GM18867 (cell line): ENCODE data around the gene SLC1A3.

Source experiments
- ATAC-seq: cut with Tn5 transposase; IDR thresholded peaks from one replicate; pipeline ENCODE4 v1.9.1; 2021; ENCODE audit warnings: mild to moderate bottlenecking, moderate library complexity; ENCODE audit not compliant: unreplicated experiment

Gene SLC1A3

GRCh38 chr5:36712706-36713105 is 106.3 kb downstream of the SLC1A3 start:
- no peak for ATAC-seq

DNA sequence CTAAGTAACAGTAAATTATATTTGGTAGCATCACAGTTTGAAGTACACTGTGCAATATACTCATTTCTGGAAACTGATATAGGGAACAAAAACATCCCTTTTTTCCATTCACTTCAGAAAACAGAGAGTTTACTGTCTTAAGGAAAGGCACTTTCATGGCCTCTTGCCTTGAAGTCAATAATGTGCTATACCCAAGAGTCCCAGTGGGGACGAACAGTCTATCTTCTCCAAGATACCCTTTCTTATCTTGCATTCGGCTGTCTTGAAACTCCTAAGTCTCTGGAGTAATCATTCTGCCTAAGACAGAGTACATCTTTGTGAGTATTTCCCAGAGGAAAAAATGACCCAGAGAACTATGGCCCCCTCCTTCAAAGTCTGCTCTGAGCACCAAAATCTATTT is 107.1 kb downstream of the SLC1A3 start:
- ATAC-seq = no peak

- ATAC-seq = no peak
Observed at GRCh38 chr5:36717131-36717695, 110.8 kb downstream of the SLC1A3 start.

DNA sequence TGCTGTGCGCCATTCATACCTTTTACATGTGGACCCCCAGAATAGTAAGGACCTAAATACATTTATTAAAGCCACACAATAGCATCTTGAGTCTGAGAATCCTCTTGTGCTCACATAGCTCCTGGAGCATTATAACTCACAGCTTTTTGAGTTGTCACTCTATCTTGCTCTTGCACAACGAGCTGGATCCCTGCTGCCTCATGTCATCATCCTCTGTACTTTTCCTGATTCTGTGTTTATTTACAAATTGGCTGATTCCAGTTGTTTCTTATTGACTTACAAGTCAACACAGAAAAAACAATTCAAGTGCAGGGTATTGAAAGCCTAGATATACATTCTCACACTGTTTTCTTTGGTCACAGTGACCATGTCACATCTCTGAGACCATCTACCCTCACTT is 112.9 kb downstream of the SLC1A3 start:
- ATAC-seq = no peak

- ATAC-seq = peak; percentile 30
Observed at GRCh38 chr5:36720688-36721087, 114.3 kb downstream of the SLC1A3 start.

GRCh38 chr5:36721664-36722235 is 115.3 kb downstream of the SLC1A3 start:
- ATAC-seq = no peak

DNA sequence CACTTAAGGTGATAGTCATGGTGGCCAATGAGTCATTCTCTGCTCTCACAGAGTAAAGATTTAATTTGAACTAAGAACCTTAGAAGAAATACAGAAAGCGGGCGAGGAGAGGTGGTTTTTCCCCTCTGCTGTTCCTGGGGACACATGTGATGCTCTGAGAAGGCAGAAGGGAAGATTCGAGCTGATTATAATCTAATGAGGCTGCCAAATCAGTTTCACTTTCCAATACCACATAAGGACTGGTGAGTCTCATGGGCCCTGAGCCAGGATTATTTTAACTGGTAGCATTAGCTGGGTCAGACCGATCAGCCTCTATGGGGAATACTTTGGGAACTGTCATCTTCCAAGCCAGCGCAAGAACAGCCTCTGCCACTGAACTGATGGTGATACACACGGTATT is 116.5 kb downstream of the SLC1A3 start:
- ATAC-seq = peak; percentile 26

DNA sequence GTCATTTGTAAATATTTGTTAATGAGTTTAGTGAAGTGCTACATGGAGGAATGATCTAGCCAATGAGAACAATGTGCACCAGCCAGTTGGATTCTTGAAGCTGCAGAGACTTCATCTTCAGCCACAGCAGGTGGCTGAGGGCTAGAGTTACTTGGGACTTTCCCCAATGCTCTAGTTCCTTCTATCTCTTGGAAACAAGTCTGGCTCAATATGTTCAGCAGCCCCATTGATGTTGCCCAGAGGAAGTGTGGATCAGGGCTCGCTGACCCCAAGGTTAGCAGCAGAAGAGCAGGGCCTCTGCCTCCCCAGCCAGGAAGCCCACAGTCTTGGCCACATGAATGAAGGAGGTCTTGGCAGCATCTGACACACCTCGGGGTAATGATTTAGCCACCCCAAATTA is 117.5 kb downstream of the SLC1A3 start:
- ATAC-seq = peak; percentile 38

GRCh38 chr5:36724467-36725332 is 118.3 kb downstream of the SLC1A3 start:
- peak; percentile 79 for ATAC-seq

- no peak for ATAC-seq
Observed at GRCh38 chr5:36726317-36726716, 119.9 kb downstream of the SLC1A3 start.

DNA sequence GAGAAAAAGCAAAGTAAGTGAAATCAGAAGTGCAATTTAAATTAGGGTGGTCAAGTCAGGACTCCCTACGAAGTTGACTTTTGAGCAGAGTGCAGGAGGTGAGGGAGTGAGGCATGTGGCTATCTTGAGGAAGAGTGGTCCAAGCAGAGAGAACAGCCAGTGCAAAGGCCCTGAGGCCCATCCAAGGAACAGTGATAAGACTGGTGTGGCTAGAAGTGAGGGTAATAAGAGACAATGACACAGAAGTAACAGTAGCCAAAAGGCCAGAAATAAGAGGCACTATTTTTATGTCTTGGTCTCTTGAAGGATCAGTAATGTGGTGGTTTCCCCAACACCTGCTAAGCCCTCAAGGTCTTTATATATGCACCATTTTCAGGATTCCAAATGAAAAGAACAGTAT is 120.4 kb downstream of the SLC1A3 start:
- ATAC-seq = no peak

DNA sequence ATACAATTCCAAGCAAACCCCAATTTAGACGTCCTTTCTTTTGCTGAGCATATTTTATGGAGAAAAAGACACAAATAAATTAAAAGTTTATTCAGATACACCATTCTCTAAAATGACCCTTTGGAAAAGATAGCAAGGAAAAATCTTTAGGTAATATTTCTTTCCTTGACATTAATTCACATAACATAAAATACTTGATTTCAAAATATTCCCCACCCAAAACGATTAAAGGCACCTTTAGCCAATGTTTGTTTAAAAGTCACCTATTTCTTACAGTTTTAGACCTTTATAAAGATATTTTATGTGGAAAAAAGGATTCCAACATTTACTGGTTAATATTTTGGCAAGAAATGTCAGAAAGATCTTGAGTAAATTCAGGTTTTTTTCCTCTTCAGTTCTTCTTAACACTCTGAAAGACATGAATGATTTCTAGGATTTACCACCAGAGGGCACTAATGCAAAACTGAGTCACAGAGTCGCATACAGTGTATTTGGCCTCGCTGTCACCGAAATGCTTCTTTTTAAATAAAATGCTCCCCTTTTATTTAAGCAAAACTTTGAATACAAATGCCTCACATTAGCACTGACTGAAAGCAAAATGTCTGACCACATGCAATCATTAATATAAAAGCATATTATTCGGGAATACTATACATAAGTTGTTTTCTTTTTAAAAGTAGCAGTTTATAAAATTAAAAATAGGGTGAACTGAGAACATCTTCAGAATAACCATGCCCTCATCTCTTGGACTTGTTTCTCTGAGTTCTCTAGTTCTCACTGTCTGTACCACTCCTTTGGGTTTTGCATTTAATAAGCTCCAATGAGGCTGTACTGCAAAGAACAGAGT is 122.5 kb downstream of the SLC1A3 start:
- ATAC-seq = no peak

- no peak for ATAC-seq
Observed at GRCh38 chr5:36730537-36731216, 124.3 kb downstream of the SLC1A3 start.

DNA sequence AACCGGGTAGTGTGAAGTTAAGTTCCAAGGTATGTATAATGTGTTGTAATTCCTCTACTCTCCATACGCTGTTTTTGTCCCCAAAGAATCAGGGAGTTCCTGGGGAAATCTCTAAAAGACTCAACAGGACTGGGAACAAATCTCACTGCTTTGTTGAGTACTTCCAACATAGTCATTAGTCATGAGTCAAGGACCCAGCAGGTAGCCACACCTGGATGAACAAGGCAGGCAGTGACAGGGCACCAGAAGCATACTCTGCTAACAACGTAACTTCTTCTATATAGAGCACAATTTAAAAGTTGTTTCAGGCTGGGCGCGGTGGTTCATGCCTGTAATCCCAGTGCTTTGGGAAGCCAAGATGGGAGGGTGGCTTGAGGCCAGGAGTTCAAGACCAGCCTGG is 126.8 kb downstream of the SLC1A3 start:
- ATAC-seq = no peak

GRCh38 chr5:36734422-36734821 is 128.0 kb downstream of the SLC1A3 start:
- no peak for ATAC-seq

GRCh38 chr5:36735891-36736290 is 129.5 kb downstream of the SLC1A3 start:
- ATAC-seq = no peak
